Skeletal muscle cell (primary cell): Measurements from ENCODE around the gene HSF2BP.
"Not testable (repeated sequence)": the region's sequence is repeated elsewhere in the genome, so short reads cannot be mapped to it uniquely, and the experiment has no call there.

Source experiments
- DNase-seq: peaks from one replicate; pipeline ENCODE4 v3.0.0-alpha.2; 2010; ENCODE audit warnings: low read depth
- H3K4me3 ChIP-seq: 2 replicates; pipeline ENCODE4 v1.5.1; 2011; ENCODE audit warnings: low read depth, mild to moderate bottlenecking, control low read depth, low read length, moderate library complexity

The HSF2BP gene

GRCh38 chr21:43575473-43575844 is 83.8 kb downstream of the HSF2BP start:
- no peak overlapping the region for H3K4me3 ChIP-seq
- no peak for DNase-seq

GRCh38 chr21:43574741-43575472 is 84.4 kb downstream of the HSF2BP start:
- DNase-seq, result no peak
- no peak overlapping the region for H3K4me3 ChIP-seq

GRCh38 chr21:43573921-43574320 is 85.4 kb downstream of the HSF2BP start:
- H3K4me3 ChIP-seq, result no peak overlapping the region
- DNase-seq, result no peak

- DNase-seq, result no peak
- no peak overlapping the region for H3K4me3 ChIP-seq
These were observed 86.8 kb downstream of the HSF2BP start for GRCh38 chr21:43572446-43572845.

- no peak overlapping the region for H3K4me3 ChIP-seq
- DNase-seq, result no peak
These were observed 87.3 kb downstream of the HSF2BP start for GRCh38 chr21:43571976-43572375.

GRCh38 chr21:43570195-43570594 is 89.1 kb downstream of the HSF2BP start:
- not testable (repeated sequence) for DNase-seq, H3K4me3 ChIP-seq

GRCh38 chr21:43562451-43562850 is 96.8 kb downstream of the HSF2BP start:
- DNase-seq, H3K4me3 ChIP-seq: not testable (repeated sequence)

GRCh38 chr21:43540561-43540960 is 118.7 kb downstream of the HSF2BP start:
- not testable (repeated sequence) for H3K4me3 ChIP-seq, DNase-seq

GRCh38 chr21:43522495-43523131 is 136.7 kb downstream of the HSF2BP start:
- not testable (repeated sequence) for DNase-seq, H3K4me3 ChIP-seq

- not testable (repeated sequence) for DNase-seq, H3K4me3 ChIP-seq
These were observed 141.6 kb downstream of the HSF2BP start for GRCh38 chr21:43517701-43518100.

- not testable (repeated sequence) for DNase-seq, H3K4me3 ChIP-seq
These were observed 142.2 kb downstream of the HSF2BP start for GRCh38 chr21:43516860-43517627.

- not testable (repeated sequence) for H3K4me3 ChIP-seq, DNase-seq
These were observed 142.9 kb downstream of the HSF2BP start for GRCh38 chr21:43516295-43516847.

- not testable (repeated sequence) for DNase-seq, H3K4me3 ChIP-seq
These were observed 144.5 kb downstream of the HSF2BP start for GRCh38 chr21:43514834-43515233.

- not testable (repeated sequence) for DNase-seq, H3K4me3 ChIP-seq
These were observed 146.3 kb downstream of the HSF2BP start for GRCh38 chr21:43513023-43513422.

GRCh38 chr21:43511209-43511608 is 148.1 kb downstream of the HSF2BP start:
- H3K4me3 ChIP-seq, result not testable (repeated sequence)

GRCh38 chr21:43510669-43511068 is 148.6 kb downstream of the HSF2BP start:
- H3K4me3 ChIP-seq, DNase-seq: not testable (repeated sequence)

More at GRCh38 chr21:43511209-43511608, 148.1 kb downstream of the HSF2BP start:
- not testable (repeated sequence) for DNase-seq

GRCh38 chr21:43503892-43504291 is 155.4 kb downstream of the HSF2BP start:
- not testable (repeated sequence) for DNase-seq, H3K4me3 ChIP-seq

- DNase-seq, H3K4me3 ChIP-seq: not testable (repeated sequence)
These were observed 156.1 kb downstream of the HSF2BP start for GRCh38 chr21:43503075-43503750.

- not testable (repeated sequence) for H3K4me3 ChIP-seq, DNase-seq
These were observed 156.7 kb downstream of the HSF2BP start for GRCh38 chr21:43502407-43503071.
